Posterior cingulate gyrus (tissue), 11 donors: ENCODE measurements around the gene RNPS1.

Experiments
- DNase-seq, 10 donors: peaks; one replicate each; pipeline versions ENCODE4 v3.0.0 to v3.0.0-alpha.2; 2020 to 2021; ENCODE audit warnings: mixed read lengths in 3 of 10
- intact Hi-C: fragments of 100-400 bp; cut with DNase I; formaldehyde crosslinking; loops from one replicate; pipeline ENCODE4 v1.15.1; 2023

RNPS1 gene

GRCh38 chr16:2226245-2226793 lies 41.6 kb downstream of the RNPS1 start:
- no peak for DNase-seq
- intact Hi-C loops = no loop called here

DNA sequence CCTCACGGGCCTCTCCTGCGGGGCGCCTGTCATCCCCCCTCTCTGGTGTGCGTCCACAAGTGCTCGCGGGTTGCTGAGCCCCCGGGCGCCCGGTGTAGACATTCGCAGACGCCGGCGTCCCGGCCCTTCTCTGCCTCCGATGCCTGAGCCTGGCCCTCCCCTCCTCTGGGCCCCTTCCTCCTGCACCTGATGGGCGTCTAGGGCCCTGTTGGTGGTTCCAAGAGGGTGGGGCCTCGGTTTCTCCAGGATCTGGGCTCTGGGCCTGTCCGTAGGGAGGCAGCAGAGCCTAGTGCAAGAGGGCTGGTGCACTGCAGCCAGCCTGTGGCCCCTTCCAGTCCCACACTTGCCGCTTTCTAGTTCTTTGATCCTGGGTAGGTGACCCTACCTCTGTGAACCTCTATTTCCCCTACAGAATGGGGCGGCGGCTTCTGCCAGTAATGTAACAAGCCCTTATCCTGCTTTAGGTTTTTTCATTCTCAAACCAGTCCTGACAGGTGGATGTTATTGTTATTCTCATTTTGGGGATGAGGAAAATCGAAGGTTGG lies 43.9 kb downstream of the RNPS1 start:
- no peak for DNase-seq
- intact Hi-C loops = loop anchor here (1.0 kb wide), 1 partner anchor 9 kb away; no protein-coding TSS in a partner anchor

DNA sequence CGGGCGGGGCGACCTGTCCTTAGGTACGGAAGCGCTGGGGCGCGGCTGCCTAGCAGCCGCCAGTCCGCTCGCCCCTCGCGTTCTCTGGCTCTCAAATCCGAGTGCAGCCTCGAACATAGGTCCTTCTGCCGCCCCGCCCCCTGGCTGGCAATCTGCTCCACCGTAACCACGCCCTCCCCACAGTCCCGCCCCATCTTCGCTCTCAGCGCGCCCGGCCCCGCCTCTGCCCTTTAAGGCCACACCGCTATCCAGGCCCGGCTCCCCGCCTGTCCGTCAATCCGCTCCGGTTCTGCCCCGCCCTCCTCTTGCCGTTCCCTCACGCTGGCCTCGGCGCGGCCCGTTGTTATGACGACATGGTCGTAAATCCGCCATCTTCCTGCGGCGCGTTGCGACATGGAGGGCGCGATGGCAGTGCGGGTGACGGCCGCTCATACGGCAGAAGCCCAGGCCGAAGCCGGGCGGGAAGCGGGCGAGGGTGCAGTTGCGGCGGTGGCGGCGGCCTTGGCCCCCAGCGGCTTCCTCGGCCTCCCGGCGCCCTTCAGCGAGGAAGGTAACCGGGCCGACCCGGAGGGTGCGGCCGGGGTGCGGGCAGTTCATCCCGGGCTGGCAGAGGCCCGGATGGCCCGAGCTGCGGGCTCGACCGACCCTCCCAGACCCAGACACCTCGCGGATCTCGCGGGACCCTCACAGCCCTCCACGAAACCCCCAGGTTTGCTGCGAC lies 44.5 kb downstream of the RNPS1 start, which contains the start of gene E4F1:
E4F1 (plus strand) TSS at position 371 of the 721 bp plus-strand sequence; CDS start at position 394, 23 bp downstream.
- intact Hi-C loops = loop anchor here (1.0 kb wide), 1 partner anchor 8 kb away; no protein-coding TSS in a partner anchor

DNA sequence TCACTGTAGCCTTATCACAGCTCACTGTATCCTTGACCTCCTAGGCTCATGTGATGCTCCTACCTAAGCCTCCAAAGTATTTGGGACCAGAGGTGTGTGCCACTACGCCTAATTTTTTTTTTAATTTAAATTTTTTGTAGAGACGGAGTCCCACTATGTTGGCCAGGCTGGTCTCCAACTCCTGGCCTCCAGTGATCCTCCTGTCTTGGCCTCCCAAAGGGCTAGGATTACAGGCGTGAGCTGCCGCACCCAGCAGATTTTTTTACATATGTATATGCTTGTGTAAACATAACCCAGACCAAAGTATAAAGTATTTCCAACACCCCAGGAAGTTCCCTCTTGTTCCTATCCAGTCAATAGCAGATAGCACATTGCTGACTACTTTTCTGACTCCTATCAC lies 51.6 kb downstream of the RNPS1 start:
- intact Hi-C loops = no loop called here

More for the DNA sequence above, 44.5 kb downstream of the RNPS1 start, which contains the start of gene E4F1:
- DNase-seq = peak; percentile 98 to 100 (median 99)

DNA sequence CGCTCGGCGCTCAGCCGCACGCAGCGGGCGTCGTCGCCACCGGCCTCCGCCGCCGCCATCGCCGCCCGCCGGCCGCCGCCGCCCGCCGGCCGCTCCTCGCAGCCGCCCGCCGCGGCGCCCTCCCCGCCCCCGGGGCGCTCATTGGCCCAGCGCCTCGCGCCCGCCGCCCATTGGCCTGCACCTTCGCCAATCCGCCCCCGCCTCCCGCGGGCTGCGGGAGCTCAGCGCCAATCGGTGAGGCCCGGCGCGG lies 53.3 kb downstream of the RNPS1 start, which contains the start of gene PGP:
PGP (minus strand) TSS at position 122 of the 250 bp plus-strand sequence; CDS start at position 59, 63 bp downstream.
- DNase-seq = no peak
- intact Hi-C loops = no loop called here

More for the DNA sequence above, 51.6 kb downstream of the RNPS1 start:
- no peak for DNase-seq

DNA sequence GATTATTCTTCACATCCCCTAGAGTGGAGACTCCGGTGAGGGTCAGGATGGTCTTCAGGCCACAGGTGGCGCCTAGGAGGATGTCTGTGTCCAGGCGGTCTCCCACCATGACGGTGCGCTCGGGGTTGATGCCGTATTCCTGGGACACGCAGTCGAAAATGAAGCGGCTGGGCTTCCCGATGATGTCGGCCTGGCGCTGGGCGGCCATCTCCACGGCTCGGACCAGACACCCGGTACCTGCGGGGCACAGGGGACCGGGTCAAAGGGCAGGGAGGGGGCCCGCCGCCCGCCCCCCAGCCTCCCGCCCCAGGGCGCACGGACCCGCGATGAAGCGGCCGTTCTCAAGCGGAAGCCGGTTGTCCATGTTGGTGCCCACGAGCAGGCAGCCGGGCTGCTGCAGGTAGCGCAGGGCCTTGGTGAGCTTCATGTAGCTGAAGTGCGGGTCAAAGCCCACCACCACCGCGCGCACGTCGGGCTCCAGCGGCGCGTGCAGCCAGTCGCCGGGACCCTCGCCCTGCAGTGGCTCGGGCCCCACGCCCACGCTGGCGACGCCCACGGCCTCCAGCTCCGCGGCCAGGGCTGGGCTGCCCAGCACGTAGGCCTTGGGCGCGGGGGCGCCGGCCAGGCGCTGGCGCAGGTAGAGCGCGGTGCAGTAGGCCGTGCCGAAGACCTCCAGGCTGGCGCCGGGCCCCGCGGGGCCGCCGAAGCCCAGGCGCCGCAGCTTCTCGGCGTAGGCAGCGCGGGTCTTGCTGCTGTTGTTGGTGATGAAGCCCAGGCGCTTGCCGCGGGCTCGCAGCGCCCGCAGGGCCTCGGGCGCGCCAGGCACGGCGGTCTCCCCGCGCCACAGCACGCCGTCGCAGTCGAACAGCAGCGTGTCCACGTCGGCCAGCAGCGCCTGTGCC lies 53.9 kb downstream of the RNPS1 start:
- intact Hi-C loops = no loop called here
- peak in 2 of 10 donors; percentile 19 to 81 for DNase-seq

DNA sequence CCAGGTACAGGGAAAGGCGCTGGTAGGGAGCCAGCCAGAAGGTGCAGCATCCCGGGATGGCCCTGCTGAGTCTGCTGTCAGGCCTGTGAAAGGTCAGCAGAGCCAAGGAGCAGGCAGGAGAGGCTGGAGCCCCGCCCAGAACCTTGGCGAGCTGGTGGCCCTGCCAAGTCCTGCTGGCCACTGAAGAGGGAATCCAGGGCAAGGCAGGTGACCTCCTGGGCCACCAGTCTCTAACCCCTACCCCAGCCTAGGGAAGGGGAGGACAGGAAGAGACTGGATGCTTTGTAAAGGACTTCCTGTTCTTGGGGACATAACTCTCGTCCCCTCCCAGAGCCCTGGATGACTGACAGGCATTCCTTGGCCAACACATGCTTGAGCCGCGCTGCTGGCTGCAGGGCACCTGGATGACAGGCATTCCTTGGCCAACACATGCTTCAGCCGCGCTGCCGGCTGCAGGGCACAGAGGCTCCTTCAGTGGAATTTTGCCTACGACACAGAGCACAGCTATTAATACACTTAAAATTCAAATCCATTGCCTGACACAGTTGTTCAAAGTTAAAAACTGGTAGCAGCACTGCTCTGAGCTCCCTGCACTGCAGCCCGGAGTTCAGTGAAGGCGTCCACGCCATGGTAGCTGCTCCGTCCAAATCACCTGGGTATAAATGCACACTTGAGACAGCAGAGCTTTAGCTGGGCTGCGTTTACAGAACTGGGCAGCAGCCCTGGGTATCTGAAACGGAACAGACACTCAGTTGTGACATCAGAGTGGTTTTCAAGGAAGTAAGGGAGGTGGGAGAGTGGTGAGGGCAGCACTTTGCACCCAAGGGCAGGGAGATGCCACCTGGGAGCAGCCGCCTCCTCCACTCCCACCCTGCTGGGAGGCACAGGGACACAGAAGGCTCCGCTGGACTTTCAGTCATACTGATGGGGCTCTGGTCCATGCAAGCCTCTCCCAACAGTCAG lies 55.3 kb downstream of the RNPS1 start:
- DNase-seq = peak in 1 of 10 donors; percentile 9
- intact Hi-C loops = no loop called here

GRCh38 chr16:2211923-2212347 lies 56.0 kb downstream of the RNPS1 start:
- intact Hi-C loops = no loop called here
- peak in 1 of 10 donors; percentile 6 for DNase-seq

GRCh38 chr16:2210386-2211365 lies 57.2 kb downstream of the RNPS1 start, which contains the start of gene BRICD5:
TSS of gene BRICD5 (minus strand) at chr16:2210863. CDS start at chr16:2210833, 30 bp downstream.
- intact Hi-C loops = no loop called here
- peak in 1 of 10 donors; percentile 11 for DNase-seq

- DNase-seq = peak in 1 of 10 donors; percentile 7
- intact Hi-C loops = no loop called here
These were observed 58.0 kb downstream of the RNPS1 start for GRCh38 chr16:2210009-2210332.

DNA sequence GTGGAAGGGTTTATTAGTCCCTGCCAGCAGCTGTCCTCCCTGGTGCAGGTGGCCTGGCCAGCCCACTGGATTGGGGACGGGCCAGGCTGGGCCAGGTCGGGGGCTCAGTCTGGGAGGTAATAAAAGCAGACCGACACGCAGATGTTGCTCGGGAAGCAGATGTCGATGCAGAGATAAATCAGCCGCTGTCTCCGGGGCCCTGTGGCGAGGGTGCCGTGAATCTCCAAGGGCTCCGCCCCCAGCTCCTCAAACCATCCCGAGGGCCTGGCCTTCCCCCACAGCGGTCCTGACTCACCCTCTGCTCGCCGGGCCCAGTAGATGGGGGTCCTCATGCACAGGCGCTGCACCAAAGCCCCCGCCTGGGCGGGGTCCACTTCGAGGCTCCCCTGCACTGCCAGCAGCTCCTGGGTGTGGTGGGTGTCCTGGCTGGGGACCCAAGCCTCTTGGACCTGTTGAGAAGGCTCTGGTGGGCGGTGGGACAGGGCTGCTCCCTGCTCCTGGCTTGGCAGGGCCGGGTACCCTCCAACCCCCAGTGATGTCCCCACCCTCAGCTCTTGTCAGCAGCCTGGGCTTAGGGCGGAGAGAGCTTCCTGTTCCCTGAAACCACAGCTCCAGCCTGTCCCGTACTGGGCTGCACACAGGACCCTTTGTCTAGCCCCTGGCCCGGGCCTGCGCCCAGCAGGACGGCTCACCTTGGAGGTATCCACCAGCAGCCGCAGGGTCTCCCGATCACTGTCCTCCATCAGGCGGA lies 58.5 kb downstream of the RNPS1 start:
- intact Hi-C loops = loop anchor here (5.0 kb wide), 1 partner anchor 52 kb away; the partner anchor contains the start of gene TRAF7
- peak in 1 of 10 donors; percentile 6 for DNase-seq

- DNase-seq = no peak
- intact Hi-C loops = loop anchor here (5.0 kb wide), 1 partner anchor 51 kb away; the partner anchor contains the start of gene TRAF7
These were observed 59.2 kb downstream of the RNPS1 start for GRCh38 chr16:2208772-2209171.

DNA sequence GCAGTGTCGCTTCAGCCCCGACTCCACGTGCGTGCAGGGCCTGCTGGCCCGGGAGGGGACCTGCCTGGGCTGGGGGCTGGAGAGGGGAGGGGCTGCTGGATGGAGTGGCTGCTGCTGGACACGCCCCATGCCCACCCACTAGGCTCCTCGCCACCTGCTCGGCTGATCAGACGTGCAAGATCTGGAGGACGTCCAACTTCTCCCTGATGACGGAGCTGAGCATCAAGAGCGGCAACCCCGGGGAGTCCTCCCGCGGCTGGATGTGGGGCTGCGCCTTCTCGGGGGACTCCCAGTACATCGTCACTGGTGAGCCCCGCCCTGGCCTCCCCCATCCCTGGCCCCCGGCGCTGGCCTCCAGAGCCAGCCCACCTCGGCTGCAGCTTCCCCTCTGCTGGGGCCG lies 59.6 kb downstream of the RNPS1 start:
- intact Hi-C loops = loop anchor here (5.0 kb wide), 1 partner anchor 51 kb away; the partner anchor contains the start of gene TRAF7
- DNase-seq = peak in 2 of 10 donors; percentile 11 to 72

DNA sequence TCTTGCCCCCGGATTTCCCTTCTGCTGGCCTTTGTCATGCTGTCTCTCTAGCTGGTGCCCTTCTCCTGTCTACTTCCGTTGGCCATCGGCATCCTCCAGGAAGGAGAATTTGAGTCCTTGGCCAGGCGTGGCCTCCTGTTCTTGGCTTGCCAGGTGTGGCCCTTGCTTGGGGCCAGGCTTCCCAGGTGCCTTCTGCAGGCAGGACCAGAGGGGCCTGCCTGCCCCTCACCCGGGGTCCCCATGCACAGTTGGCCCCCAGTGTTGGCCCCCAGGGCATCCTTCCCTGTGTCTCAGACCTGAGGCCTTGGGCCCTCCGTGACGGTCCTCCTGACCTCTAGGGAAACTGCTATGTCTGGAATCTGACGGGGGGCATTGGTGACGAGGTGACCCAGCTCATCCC lies 60.1 kb downstream of the RNPS1 start:
- intact Hi-C loops = loop anchor here (5.0 kb wide), 1 partner anchor 51 kb away; the partner anchor contains the start of gene TRAF7
- no peak for DNase-seq

DNA sequence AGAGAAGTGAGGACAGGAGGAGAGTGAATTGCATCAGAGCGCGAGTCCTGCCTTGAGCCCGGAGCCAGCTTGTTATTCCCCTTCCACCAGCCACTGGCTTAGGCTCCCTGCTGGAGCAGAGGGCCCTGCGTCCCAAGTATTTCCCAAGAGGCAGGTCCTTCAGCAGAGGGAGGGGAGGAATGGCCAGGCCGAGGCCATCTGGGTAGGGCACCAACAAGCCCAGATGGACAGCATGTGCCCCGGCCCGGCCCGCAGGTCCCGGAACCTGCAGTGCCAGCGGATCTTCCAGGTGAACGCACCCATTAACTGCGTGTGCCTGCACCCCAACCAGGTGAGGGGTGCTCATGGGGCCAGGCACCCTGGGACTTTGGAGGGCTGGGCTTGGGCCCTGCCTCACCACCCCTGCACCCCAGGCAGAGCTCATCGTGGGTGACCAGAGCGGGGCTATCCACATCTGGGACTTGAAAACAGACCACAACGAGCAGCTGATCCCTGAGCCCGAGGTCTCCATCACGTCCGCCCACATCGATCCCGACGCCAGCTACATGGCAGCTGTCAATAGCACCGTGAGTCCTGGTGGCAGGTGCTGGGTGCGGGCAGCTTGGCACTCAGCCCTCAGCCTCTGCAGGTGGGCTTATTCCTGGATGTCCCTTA lies 61.0 kb downstream of the RNPS1 start:
- peak in 2 of 10 donors; percentile 9 to 72 for DNase-seq

DNA sequence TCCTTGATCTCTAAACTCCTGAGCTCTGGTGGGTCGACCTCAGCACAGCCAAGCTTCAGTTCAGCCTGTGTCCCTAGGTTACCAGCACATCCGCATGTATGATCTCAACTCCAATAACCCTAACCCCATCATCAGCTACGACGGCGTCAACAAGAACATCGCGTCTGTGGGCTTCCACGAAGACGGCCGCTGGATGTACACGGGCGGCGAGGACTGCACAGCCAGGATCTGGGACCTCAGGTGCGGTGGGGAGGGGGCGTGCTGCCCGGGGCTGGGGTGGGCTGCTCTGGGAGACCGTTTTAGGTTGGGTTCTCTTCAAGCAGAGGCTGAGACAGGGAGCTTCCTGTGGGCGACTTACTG lies 61.5 kb downstream of the RNPS1 start:
- peak in 1 of 10 donors; percentile 10 for DNase-seq
- intact Hi-C loops = loop anchor here (5.0 kb wide), 1 partner anchor 49 kb away; the partner anchor contains the start of gene TRAF7

More for the DNA sequence above, 61.0 kb downstream of the RNPS1 start:
- intact Hi-C loops = loop anchor here (5.0 kb wide), 1 partner anchor 50 kb away; the partner anchor contains the start of gene TRAF7

DNA sequence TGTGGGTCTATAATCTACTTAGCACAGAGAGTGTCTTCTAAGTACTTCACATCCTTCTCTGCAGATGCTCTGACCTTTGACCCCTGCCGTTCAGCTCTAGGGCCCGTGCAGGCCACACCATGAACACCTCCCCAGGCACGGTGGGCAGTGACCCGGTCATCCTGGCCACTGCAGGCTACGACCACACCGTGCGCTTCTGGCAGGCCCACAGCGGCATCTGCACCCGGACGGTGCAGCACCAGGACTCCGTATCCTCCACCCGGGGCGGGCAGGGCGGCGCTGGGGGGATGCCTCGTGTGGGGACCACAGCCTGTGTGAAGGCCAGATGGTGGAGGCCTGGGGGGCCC lies 62.0 kb downstream of the RNPS1 start:
- peak in 2 of 10 donors; percentile 34 to 73 for DNase-seq
- intact Hi-C loops = loop anchor here (1.0 to 5.0 kb wide), 2 partner anchors 49 to 62 kb away; partner anchors contain the start of genes RNPS1 and TRAF7
